H1 (cell line): ENCODE data around the gene PLA2G15. TPM values are rescaled to one million over a fixed set of nuclear protein-coding genes. Genes with fewer than 3 reads are reported as not detected.

Experiments
- CTCF ChIA-PET: fragments of 300-600 bp; sonication (Branson Sonifier 250); formaldehyde crosslinking; loops from one replicate; lab custom pipeline; 2021; ENCODE audit not compliant: partially characterized antibody; lab: Charles Lee
- POLR2A ChIA-PET: fragments of 300-600 bp; sonication (Branson Sonifier 250); formaldehyde crosslinking; loops from one replicate; lab custom pipeline; 2021; ENCODE audit warnings: inconsistent platforms; ENCODE audit not compliant: partially characterized antibody; lab: Charles Lee
- DNase-seq, 2 experiments: peaks; one replicate each; pipeline versions ENCODE4 v3.0.0 to v3.0.0-alpha.2; 2010 to 2022; ENCODE audit warnings: low spot score in 2 of 2, low read depth in 1 of 2, mixed read lengths in 1 of 2
- FAIRE-seq: peaks from 2 replicates; lab custom pipeline; 2011; peaks lifted over from hg19 to GRCh38; lab: Jason Lieb, UNC
- H2AFZ ChIP-seq: 2 replicates; pipeline ENCODE4 v1.8.1; 2012; ENCODE audit warnings: low read length, inconsistent platforms
- H2AK5ac ChIP-seq: 2 replicates; pipeline ENCODE4 v1.6.1; 2013; ENCODE audit warnings: low read depth, low read length
- H2BK120ac ChIP-seq: replicated peaks from 2 replicates; pipeline ENCODE3; 2013; ENCODE audit warnings: low read depth, low read length, inconsistent platforms
- H2BK12ac ChIP-seq: 2 replicates; pipeline ENCODE4 v1.6.1; 2013; ENCODE audit warnings: low read depth, low read length
- H2BK15ac ChIP-seq: 2 replicates; pipeline ENCODE4 v1.6.1; 2013; ENCODE audit warnings: low read length
- H2BK20ac ChIP-seq: 2 replicates; pipeline ENCODE4 v1.6.1; 2013; ENCODE audit warnings: low read length
- H2BK5ac ChIP-seq: 2 replicates; pipeline ENCODE4 v1.6.1; 2013; ENCODE audit warnings: low read depth, low read length
- H3K14ac ChIP-seq: 2 replicates; pipeline ENCODE4 v1.6.1; 2013; ENCODE audit warnings: inconsistent platforms; ENCODE audit not compliant: insufficient read length
- H3K18ac ChIP-seq: 2 replicates; pipeline ENCODE4 v1.6.1; 2013; ENCODE audit warnings: low read length; ENCODE audit errors: extremely low read depth
- H3K23ac ChIP-seq: 2 replicates; pipeline ENCODE4 v1.6.1; 2013; ENCODE audit warnings: inconsistent platforms; ENCODE audit not compliant: insufficient read length
- H3K23me2 ChIP-seq: 2 replicates; pipeline ENCODE4 v1.6.1; 2013; ENCODE audit warnings: low read depth, low read length
- H3K27ac ChIP-seq: 2 replicates; pipeline ENCODE4 v1.6.1; 2011; ENCODE audit warnings: low read depth, low read length, inconsistent platforms
- H3K27me3 ChIP-seq, 4 experiments: replicated peaks in 1 of 4; 1 replicate in 1 of 4; 2 replicates in 3 of 4; pipeline versions ENCODE4 v1.6.1 to v1.8.1; 2011 to 2013; ENCODE audit warnings: low read length in 3 of 4, mild to moderate bottlenecking in 3 of 4, inconsistent platforms in 2 of 4, mixed read lengths in 2 of 4, moderate library complexity in 1 of 4; ENCODE audit not compliant: control insufficient read depth in 3 of 4, insufficient read depth in 3 of 4; ENCODE audit errors: extremely low read depth in 1 of 4
- H3K36me3 ChIP-seq, 4 experiments: 2 replicates each; pipeline versions ENCODE4 v1.6.1 to v1.8.1; 2011 to 2013; ENCODE audit warnings: mild to moderate bottlenecking in 4 of 4, low read length in 3 of 4, moderate library complexity in 2 of 4, control low read depth in 1 of 4, inconsistent platforms in 1 of 4; ENCODE audit not compliant: insufficient read depth in 4 of 4, control insufficient read depth in 2 of 4
- H3K4ac ChIP-seq: replicated peaks from 2 replicates; pipeline ENCODE3; 2013; ENCODE audit warnings: low read length, low read depth, mixed read lengths, inconsistent platforms; ENCODE audit not compliant: insufficient read length
- H3K4me1 ChIP-seq, 4 experiments: replicated peaks in 1 of 4; 1 replicate in 1 of 4; 2 replicates in 3 of 4; pipeline versions ENCODE4 v1.6.1 to v1.8.1; 2011 to 2013; ENCODE audit warnings: low read length in 3 of 4, inconsistent platforms in 2 of 4, mixed read lengths in 1 of 4; ENCODE audit not compliant: insufficient read depth in 4 of 4, control insufficient read depth in 3 of 4
- H3K4me2 ChIP-seq, 2 experiments: 2 replicates each; pipeline versions ENCODE4 v1.6.1 to v1.8.1; 2011 to 2013; ENCODE audit warnings: low read depth in 2 of 2, low read length in 2 of 2, control low read depth in 1 of 2, inconsistent platforms in 1 of 2, mild to moderate bottlenecking in 1 of 2; ENCODE audit not compliant: insufficient read depth in 1 of 2
- H3K4me3 ChIP-seq, 4 experiments: fragments of 200-600, 300-600 bp in 1 of 4; sonication (generic), shearing (Covaris generic), sonication (Bioruptor Twin) in 1 of 4; 2 replicates each; pipeline versions ENCODE4 v1.5.1 to v1.8.1; 2011 to 2016; ENCODE audit warnings: low read length in 4 of 4, low read depth in 3 of 4, control low read depth in 2 of 4, inconsistent platforms in 2 of 4, mild to moderate bottlenecking in 2 of 4, mixed read lengths in 1 of 4, moderate library complexity in 1 of 4; ENCODE audit not compliant: insufficient read depth in 2 of 4; ENCODE audit errors: extremely low read depth in 1 of 4
- H3K56ac ChIP-seq: replicated peaks from 2 replicates; pipeline ENCODE3; 2013; ENCODE audit warnings: low read depth, mild to moderate bottlenecking, mixed read lengths, low read length, inconsistent platforms; ENCODE audit not compliant: insufficient read length
- H3K79me1 ChIP-seq: 2 replicates; pipeline ENCODE4 v1.6.1; 2013; ENCODE audit warnings: low read depth, low read length, control low read depth
- H3K79me2 ChIP-seq, 2 experiments: 2 replicates each; pipeline versions ENCODE4 v1.6.1 to v1.8.1; 2012 to 2013; ENCODE audit warnings: low read length in 2 of 2, mild to moderate bottlenecking in 2 of 2, inconsistent platforms in 1 of 2; ENCODE audit not compliant: insufficient read depth in 2 of 2, control insufficient read depth in 1 of 2
- H3K9ac ChIP-seq, 4 experiments: replicated peaks in 1 of 4; 1 replicate in 1 of 4; 2 replicates in 3 of 4; pipeline versions ENCODE4 v1.6.1 to v1.8.1; 2011 to 2013; ENCODE audit warnings: low read depth in 3 of 4, low read length in 3 of 4, control low read depth in 2 of 4, mild to moderate bottlenecking in 2 of 4, moderate library complexity in 2 of 4, inconsistent platforms in 1 of 4; ENCODE audit errors: extremely low read depth in 1 of 4
- H3K9me3 ChIP-seq, 2 experiments: 2 replicates each; pipeline versions ENCODE4 v1.6.1 to v1.8.1; 2012 to 2013; ENCODE audit warnings: mild to moderate bottlenecking in 2 of 2, moderate library complexity in 2 of 2, control low read depth in 1 of 2, inconsistent platforms in 1 of 2, low read depth in 1 of 2, low read length in 1 of 2, mixed read lengths in 1 of 2; ENCODE audit not compliant: insufficient read depth in 2 of 2
- H4K20me1 ChIP-seq, 2 experiments: replicated peaks in 1 of 2; 2 replicates each; pipeline versions ENCODE3 to v1.8.1; 2011 to 2013; ENCODE audit warnings: inconsistent platforms in 2 of 2, low read length in 2 of 2, mild to moderate bottlenecking in 1 of 2; ENCODE audit not compliant: insufficient read depth in 2 of 2, control insufficient read depth in 1 of 2
- H4K5ac ChIP-seq: 2 replicates; pipeline ENCODE4 v1.6.1; 2013; ENCODE audit warnings: low read length, low read depth, mixed read lengths, inconsistent platforms; ENCODE audit not compliant: insufficient read length
- H4K8ac ChIP-seq: 2 replicates; pipeline ENCODE4 v1.8.0; 2013; ENCODE audit warnings: mild to moderate bottlenecking, moderate library complexity, low read length, inconsistent platforms; ENCODE audit not compliant: insufficient read depth; ENCODE audit errors: extremely low read depth
- H4K91ac ChIP-seq: replicated peaks from 2 replicates; pipeline ENCODE3; 2013; ENCODE audit warnings: low read length, mixed read lengths, inconsistent platforms; ENCODE audit not compliant: insufficient read length
- ASH2L ChIP-seq: fragments of 200-600, 300-600 bp; sonication (generic); IDR thresholded peaks from one replicate; pipeline ENCODE4 v1.7.1; 2017; ENCODE audit warnings: low read length
- BRCA1 ChIP-seq: IDR thresholded peaks from 2 replicates; pipeline ENCODE4 v1.6.1; 2012; ENCODE audit warnings: low read depth, low read length, improper control_type of control experiment
- CTBP2 ChIP-seq: IDR thresholded peaks from 2 replicates; pipeline ENCODE4 v1.7.0; 2011; ENCODE audit warnings: borderline replicate concordance, mild to moderate bottlenecking, moderate library complexity, mixed read lengths, low read length; ENCODE audit not compliant: insufficient read depth, insufficient read length
- GABPA ChIP-seq: IDR thresholded peaks from 2 replicates; pipeline ENCODE4 v1.6.1; 2011; ENCODE audit warnings: mild to moderate bottlenecking, low read length, moderate library complexity, borderline replicate concordance; ENCODE audit not compliant: insufficient read depth
- KDM4A ChIP-seq: IDR thresholded peaks from one replicate; pipeline ENCODE4 v1.7.1; 2012; ENCODE audit warnings: low read depth, mild to moderate bottlenecking, moderate library complexity, low read length, inconsistent platforms; ENCODE audit not compliant: severe bottlenecking
- KDM5A ChIP-seq: fragments of 200-600 bp; IDR thresholded peaks from 2 replicates; pipeline ENCODE4 v1.7.1; 2012; ENCODE audit warnings: mild to moderate bottlenecking, low read length, inconsistent platforms, mixed read lengths
- POLR2AphosphoS5 ChIP-seq: IDR thresholded peaks from 2 replicates; pipeline ENCODE4 v1.6.1; 2011; ENCODE audit warnings: low read depth, low read length
- RAD21 ChIP-seq, 2 experiments: IDR thresholded peaks in 1 of 2; conservative IDR thresholded peaks in 1 of 2; 2 replicates each; pipeline ENCODE4 v1.6.1; 2011; ENCODE audit warnings: low read depth in 2 of 2, low read length in 2 of 2, improper control_type of control experiment in 1 of 2, inconsistent platforms in 1 of 2, mild to moderate bottlenecking in 1 of 2, moderate library complexity in 1 of 2
- RXRA ChIP-seq: IDR thresholded peaks from 2 replicates; pipeline ENCODE4 v1.6.1; 2011; ENCODE audit warnings: low read depth, mild to moderate bottlenecking, low read length, moderate library complexity; ENCODE audit not compliant: insufficient read depth
- SAP30 ChIP-seq: fragments of 300-600 bp; sonication (generic); IDR thresholded peaks from 2 replicates; pipeline ENCODE4 v1.7.1; 2012; ENCODE audit warnings: low read length, moderate library complexity, mild to moderate bottlenecking, inconsistent platforms; ENCODE audit not compliant: insufficient read depth, insufficient replicate concordance
- SP1 ChIP-seq: IDR thresholded peaks from 2 replicates; pipeline ENCODE4 v1.6.1; 2011; ENCODE audit warnings: low read depth, low read length
- TAF1 ChIP-seq: IDR thresholded peaks from 2 replicates; pipeline ENCODE4 v1.6.1; 2011; ENCODE audit warnings: mild to moderate bottlenecking, low read depth, low read length
- WGBS, 2 experiments: shearing (Covaris generic) in 1 of 2; methylation state at CpG; one replicate each; pipeline versions ENCODE4 v1.1.6 to v1.1.7; 2013 to 2015; ENCODE audit warnings: low lambda C conversion rate in 2 of 2, mixed read lengths in 2 of 2, inconsistent platforms in 1 of 2, low coverage in 1 of 2, missing lambda C conversion rate in 1 of 2; ENCODE audit not compliant: insufficient replicate concordance in 2 of 2, insufficient coverage in 1 of 2, insufficient read length in 1 of 2; ENCODE audit errors: extremely low coverage in 1 of 2, missing lambda C conversion rate in 1 of 2; 5-methylcytosine and 5-hydroxymethylcytosine counted together
- polyA plus RNA-seq, 7 experiments: library from polyadenylated mRNA; depleted of rRNA in 3 of 7; stranded (reverse) in 5 of 7; unstranded in 2 of 7; fragments of >200 nt in 5 of 7; fragments of 200-250 nt in 2 of 7; gene quantifications; 1 replicate in 5 of 7; 2 replicates in 1 of 7; 4 replicates in 1 of 7; pipeline versions ENCODE4 v1.2.1 to v1.2.3, GENCODE V29; 2011 to 2013; ENCODE audit warnings: missing spikeins in 2 of 7, mixed read lengths in 2 of 7
- total RNA-seq: library from RNA; stranded (reverse); fragmentation: NEBNext Ultra II Directional; extraction: Animal tissue kit (Norgen Biotek cat#: 25700); gene quantifications from 2 replicates; pipeline ENCODE4 v1.2.1, GENCODE V29; 2021
- TF ChIP-seq, protein P1 (sequence below): IDR thresholded peaks from 2 replicates; pipeline ENCODE4 v1.6.1; 2011; ENCODE audit warnings: low read depth, mild to moderate bottlenecking, low read length; ENCODE audit not compliant: insufficient read depth

PLA2G15 gene
- total and polyA plus RNA-seq, 2 of the 8 experiments (the other 6 are each of a cell fraction or from before 2014, with no cell fraction given): 11.2 to 12.0 TPM

- peaks cover 0 to 5% (median 3%) of the 10 kb centered on the region in 4 experiments; a peak in 5 of 7 replicates for H3K4me1 ChIP-seq
- DNase-seq: no peak
- H3K9me3 ChIP-seq: no peaks in the 10 kb centered on the region
- H3K4ac ChIP-seq: no peak overlapping the region
- H2BK12ac ChIP-seq: no peak overlapping the region
- H2AK5ac ChIP-seq: no peak overlapping the region
- peaks cover 0 to 8% (median 5%) of the 10 kb centered on the region in 4 experiments; a peak in 5 of 7 replicates for H3K27me3 ChIP-seq
- CTCF ChIA-PET: interaction anchor here (1.1 to 6.2 kb wide), 3 partner anchors 7 to 54 kb away, joined by 4 to 108 read pairs (median 10); partner anchors contain the start of gene SLC7A6
- H4K8ac ChIP-seq: peak overlapping the region; percentile 57; the same call in 1 of the 2 replicates
- no peak overlapping the region for H2BK15ac ChIP-seq
- no peak overlapping the region for H3K4me3 ChIP-seq
- no peaks in the 10 kb centered on the region for H3K36me3 ChIP-seq
- 88% methylated on average over 4 of the region's 4 CpGs; no CpG with 5 or more reads in 1 of the 2 experiments for WGBS, 2 experiments
- H4K20me1 ChIP-seq: no peaks in the 10 kb centered on the region
- peaks cover 2% of the 10 kb centered on the region; the same call in 1 of the 2 replicates for H3K79me1 ChIP-seq
- no peak overlapping the region for H3K23ac ChIP-seq
- H4K5ac ChIP-seq: no peak overlapping the region
- H3K27ac ChIP-seq: no peak overlapping the region
- H3K79me2 ChIP-seq: no peaks in the 10 kb centered on the region
- POLR2A ChIA-PET: interaction anchor here (2.4 kb wide), 1 partner anchor 12 kb away, joined by 6 read pairs; the partner anchor contains the start of gene ESRP2
- no peak overlapping the region for H3K14ac ChIP-seq
- H3K4me2 ChIP-seq: no peak overlapping the region
- H4K91ac ChIP-seq: no peak overlapping the region
- H2AFZ ChIP-seq: no peak overlapping the region
- peaks cover 13% of the 10 kb centered on the region; the same call in 1 of the 2 replicates for H3K23me2 ChIP-seq
- no peak overlapping the region for H3K9ac ChIP-seq
- no peak overlapping the region; the same call in 1 of the 2 replicates for H2BK5ac ChIP-seq
- H3K56ac ChIP-seq: no peak overlapping the region
- H2BK20ac ChIP-seq: no peak overlapping the region
- FAIRE-seq: no peak
- no peak overlapping the region for H3K18ac ChIP-seq
- no peak overlapping the region for H2BK120ac ChIP-seq
- TF ChIP-seq SAP30: no peak
- TF ChIP-seq, protein P1, sequence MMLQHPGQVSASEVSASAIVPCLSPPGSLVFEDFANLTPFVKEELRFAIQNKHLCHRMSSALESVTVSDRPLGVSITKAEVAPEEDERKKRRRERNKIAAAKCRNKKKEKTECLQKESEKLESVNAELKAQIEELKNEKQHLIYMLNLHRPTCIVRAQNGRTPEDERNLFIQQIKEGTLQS: no peak
- TF ChIP-seq BRCA1: no peak
- no peak for TF ChIP-seq RXRA
- no peak for TF ChIP-seq POLR2AphosphoS5
- no peak for TF ChIP-seq CTBP2
- TF ChIP-seq TAF1: no peak
- TF ChIP-seq KDM4A: no peak
- no peak for TF ChIP-seq GABPA
- TF ChIP-seq KDM5A: no peak
- TF ChIP-seq SP1: no peak
- TF ChIP-seq RAD21 (IDR thresholded peaks at IDR 0.05 in 1 of 2, conservative IDR thresholded peaks at IDR 0.05 in 1 of 2; ENCODE audit: low read depth in 2 of 2, low read length in 2 of 2): no peak
- TF ChIP-seq ASH2L: no peak
Observed at GRCh38 chr16:68247932-68248331, 2.8 kb downstream of the PLA2G15 start.
